IPS-15b (cell line): Measurements from ENCODE around the gene GSG1L.

ENCODE experiments used
- H3K27me3 ChIP-seq: one replicate; pipeline ENCODE4 v1.6.1; 2013; ENCODE audit warnings: low read length; ENCODE audit not compliant: control insufficient read depth, insufficient read depth
- H3K36me3 ChIP-seq: one replicate; pipeline ENCODE4 v1.6.1; 2013; ENCODE audit warnings: low read length; ENCODE audit not compliant: control insufficient read depth, insufficient read depth
- H3K4me1 ChIP-seq: one replicate; pipeline ENCODE4 v1.6.1; 2013; ENCODE audit warnings: mild to moderate bottlenecking, low read length; ENCODE audit not compliant: control insufficient read depth, insufficient read depth
- H3K4me3 ChIP-seq: one replicate; pipeline ENCODE4 v1.5.1; 2013; ENCODE audit warnings: low read depth, low read length
- H3K9ac ChIP-seq: one replicate; pipeline ENCODE4 v1.6.1; 2013; ENCODE audit warnings: low read depth, mild to moderate bottlenecking, low read length
- H3K9me3 ChIP-seq: one replicate; pipeline ENCODE4 v1.6.1; 2013; ENCODE audit warnings: mild to moderate bottlenecking, low read length; ENCODE audit not compliant: control insufficient read depth, insufficient read depth

GSG1L gene

GRCh38 chr16:27740496-27741201 is 322.9 kb downstream of the GSG1L start:
- H3K4me1 ChIP-seq = no peaks in the 10 kb centered on the region
- H3K9ac ChIP-seq = no peak overlapping the region
- H3K36me3 ChIP-seq = no peaks in the 10 kb centered on the region
- H3K27me3 ChIP-seq = no peaks in the 10 kb centered on the region
- no peak overlapping the region for H3K4me3 ChIP-seq
- no peaks in the 10 kb centered on the region for H3K9me3 ChIP-seq

DNA sequence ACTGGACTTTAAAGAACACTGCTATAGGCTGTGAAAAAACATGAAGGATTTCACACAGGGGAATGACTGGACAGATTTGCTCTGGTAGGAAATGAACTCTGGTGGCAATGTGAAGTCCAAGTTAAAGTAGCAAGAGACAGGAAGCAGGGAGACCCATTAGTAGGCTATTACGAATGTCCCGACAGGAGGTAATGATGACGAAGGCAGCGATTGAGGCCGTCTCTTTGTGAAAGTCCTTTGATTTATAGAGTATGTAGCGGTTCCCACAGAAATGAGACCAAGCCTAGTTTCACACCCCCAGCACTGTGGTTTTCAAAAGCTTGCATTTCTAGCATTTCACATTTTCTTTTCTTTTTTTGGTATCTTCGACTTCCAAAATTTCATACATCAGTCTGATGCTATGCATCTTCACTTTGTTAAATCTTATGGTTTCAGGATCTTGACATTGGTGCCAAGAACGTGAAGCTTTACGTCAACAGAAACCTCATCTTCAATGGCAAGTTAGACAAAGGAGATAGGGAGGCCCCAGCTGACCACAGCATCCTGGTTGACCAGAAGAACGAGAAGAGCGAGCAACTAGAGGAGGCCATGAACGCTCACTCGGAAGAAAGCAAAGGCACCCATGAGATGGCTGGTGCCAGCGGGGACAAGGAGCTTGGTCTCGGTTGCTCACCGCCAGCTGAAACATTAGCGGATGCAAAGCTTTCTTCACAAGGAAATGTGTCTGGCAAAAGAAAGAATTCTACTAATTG is 323.7 kb downstream of the GSG1L start:
- no peaks in the 10 kb centered on the region for H3K4me1 ChIP-seq
- no peak overlapping the region for H3K9ac ChIP-seq
- no peaks in the 10 kb centered on the region for H3K36me3 ChIP-seq
- H3K4me3 ChIP-seq = no peak overlapping the region
- no peaks in the 10 kb centered on the region for H3K9me3 ChIP-seq
- H3K27me3 ChIP-seq = no peaks in the 10 kb centered on the region

- no peak overlapping the region for H3K9ac ChIP-seq
- H3K27me3 ChIP-seq = no peaks in the 10 kb centered on the region
- H3K4me1 ChIP-seq = no peaks in the 10 kb centered on the region
- H3K9me3 ChIP-seq = no peaks in the 10 kb centered on the region
- no peak overlapping the region for H3K4me3 ChIP-seq
- no peaks in the 10 kb centered on the region for H3K36me3 ChIP-seq
These were observed 324.9 kb downstream of the GSG1L start for GRCh38 chr16:27738596-27738995.
